HepG2 (cell line): ENCODE data around the gene SIVA1. TPM values are rescaled to one million over a fixed set of nuclear protein-coding genes. Genes with fewer than 3 reads are reported as not detected.
A peak's percentile ranks its signal among the peaks of the same experiment; 100 is the strongest.

ENCODE experiments used
- AKAP8 ChIP-seq: sonication (generic); formaldehyde crosslinking; IDR thresholded peaks from 2 replicates; pipeline ENCODE4 v1.5.1; 2020; ENCODE audit warnings: mild to moderate bottlenecking, missing genetic modification reagents
- ARID5B ChIP-seq: IDR thresholded peaks from 2 replicates; pipeline ENCODE4 v1.4.0; 2020; ENCODE audit warnings: mild to moderate bottlenecking, missing genetic modification reagents
- CBX1 ChIP-seq: IDR thresholded peaks from one replicate; pipeline ENCODE4 v1.6.1; 2016; ENCODE audit warnings: antibody characterized with exemption, low read depth
- CEBPG ChIP-seq: IDR thresholded peaks from 2 replicates; pipeline ENCODE4 v1.6.1; 2016
- CTCF ChIP-seq: sonication (generic); formaldehyde crosslinking; IDR thresholded peaks from 2 replicates; pipeline ENCODE4 v1.5.0; 2020; ENCODE audit warnings: mild to moderate bottlenecking, missing genetic modification reagents, moderate library complexity
- FOXK1 ChIP-seq: sonication (generic); formaldehyde crosslinking; IDR thresholded peaks from 2 replicates; pipeline ENCODE4 v1.4.0; 2020; ENCODE audit warnings: low read depth, missing genetic modification reagents, borderline replicate concordance
- GATAD1 ChIP-seq: IDR thresholded peaks from 2 replicates; pipeline ENCODE4 v1.6.1; 2016; ENCODE audit warnings: missing genetic modification reagents, missing compliant biosample characterization
- GPN1 ChIP-seq: sonication (generic); formaldehyde crosslinking; IDR thresholded peaks from 2 replicates; pipeline ENCODE4 v1.5.1; 2020; ENCODE audit warnings: missing genetic modification reagents, borderline replicate concordance
- HDAC1 ChIP-seq: sonication (generic); formaldehyde crosslinking; IDR thresholded peaks from 2 replicates; pipeline ENCODE4 v1.5.1; 2020; ENCODE audit warnings: mild to moderate bottlenecking, missing genetic modification reagents
- HDAC2 ChIP-seq: sonication (generic); formaldehyde crosslinking; IDR thresholded peaks from 2 replicates; pipeline ENCODE4 v1.4.0; 2020; ENCODE audit warnings: missing genetic modification reagents
- HNRNPL ChIP-seq: fragments of 200-400 bp; formaldehyde crosslinking; IDR thresholded peaks from 2 replicates; pipeline ENCODE4 v1.6.1; 2017; ENCODE audit warnings: mild to moderate bottlenecking, low read depth, low read length
- KDM3A ChIP-seq: IDR thresholded peaks from 2 replicates; pipeline ENCODE4 v1.6.1; 2018; ENCODE audit warnings: low read depth, missing compliant biosample characterization
- MAFK ChIP-seq, 2 experiments: IDR thresholded peaks in 1 of 2; conservative IDR thresholded peaks in 1 of 2; 2 replicates each; pipeline ENCODE4 v1.6.1; 2011; ENCODE audit warnings: improper control_type of control experiment in 2 of 2, low read length in 2 of 2
- MEIS2 ChIP-seq: sonication (generic); formaldehyde crosslinking; IDR thresholded peaks from 2 replicates; pipeline ENCODE4 v1.9.0; 2021; ENCODE audit warnings: mild to moderate bottlenecking, missing genetic modification reagents
- MIER2 ChIP-seq: IDR thresholded peaks from 2 replicates; pipeline ENCODE4 v1.6.1; 2016; ENCODE audit warnings: missing biosample characterization, missing genetic modification reagents
- SALL1 ChIP-seq: sonication (generic); formaldehyde crosslinking; IDR thresholded peaks from 2 replicates; pipeline ENCODE4 v1.8.0; 2022; ENCODE audit warnings: mild to moderate bottlenecking, missing genetic modification reagents
- SAP130 ChIP-seq: IDR thresholded peaks from 2 replicates; pipeline ENCODE4 v1.6.1; 2016; ENCODE audit warnings: low read depth
- SIX4 ChIP-seq: sonication (generic); formaldehyde crosslinking; IDR thresholded peaks from 2 replicates; pipeline ENCODE4 v1.4.0; 2020; ENCODE audit warnings: missing genetic modification reagents
- SMAD3 ChIP-seq: sonication (generic); formaldehyde crosslinking; IDR thresholded peaks from 2 replicates; pipeline ENCODE4 v1.4.0; 2020; ENCODE audit warnings: missing genetic modification reagents
- SYNCRIP ChIP-seq: fragments of 200-400 bp; formaldehyde crosslinking; IDR thresholded peaks from 2 replicates; pipeline ENCODE4 v1.6.1; 2018; ENCODE audit warnings: mild to moderate bottlenecking, low read depth, low read length; ENCODE audit not compliant: insufficient read depth
- YEATS2 ChIP-seq: sonication (generic); formaldehyde crosslinking; IDR thresholded peaks from 2 replicates; pipeline ENCODE4 v1.4.0; 2020; ENCODE audit warnings: missing genetic modification reagents, borderline replicate concordance
- ZFX ChIP-seq: sonication (generic); formaldehyde crosslinking; IDR thresholded peaks from 2 replicates; pipeline ENCODE4 v1.4.0; 2020; ENCODE audit warnings: mild to moderate bottlenecking, low read depth, missing genetic modification reagents, moderate library complexity
- ZIK1 ChIP-seq: sonication (generic); formaldehyde crosslinking; IDR thresholded peaks from 2 replicates; pipeline ENCODE4 v1.5.0; 2020; ENCODE audit warnings: mild to moderate bottlenecking, low read depth, missing genetic modification reagents, borderline replicate concordance
- ZNF451 ChIP-seq: sonication (generic); formaldehyde crosslinking; IDR thresholded peaks from 2 replicates; pipeline ENCODE4 v1.5.0; 2020; ENCODE audit warnings: mild to moderate bottlenecking, missing genetic modification reagents
- ZNF572 ChIP-seq: sonication (generic); formaldehyde crosslinking; IDR thresholded peaks from 2 replicates; pipeline ENCODE4 v1.5.1; 2020; ENCODE audit warnings: mild to moderate bottlenecking, missing genetic modification reagents
- ZNF619 ChIP-seq: sonication (generic); formaldehyde crosslinking; IDR thresholded peaks from 2 replicates; pipeline ENCODE4 v1.4.0; 2020; ENCODE audit warnings: mild to moderate bottlenecking, missing genetic modification reagents
- ZSCAN31 ChIP-seq: sonication (generic); formaldehyde crosslinking; IDR thresholded peaks from 2 replicates; pipeline ENCODE4 v1.5.0; 2020; ENCODE audit warnings: low read depth, mild to moderate bottlenecking, missing genetic modification reagents
- polyA plus RNA-seq, 8 experiments: library from polyadenylated mRNA; depleted of rRNA in 3 of 8; stranded (reverse) in 7 of 8; unstranded in 1 of 8; fragments of >200 nt; fragmentation: Illumina TruSeq in 4 of 8; extraction: Trizol in 4 of 8; gene quantifications; 2 replicates each; pipeline versions ENCODE4 v1.2.1 to v1.2.3, GENCODE V29; 2011 to 2016; ENCODE audit warnings: low read depth in 4 of 8, missing spikeins in 1 of 8, mixed read lengths in 1 of 8; ENCODE audit not compliant: insufficient read depth in 1 of 8
- total RNA-seq, 5 experiments: library from RNA; depleted of rRNA; stranded (reverse); fragments of >200 nt; fragmentation: Illumina TruSeq; extraction: Trizol; gene quantifications; 2 replicates each; pipeline ENCODE4 v1.2.3, GENCODE V29; 2016; ENCODE audit warnings: low read depth in 1 of 5

SIVA1 gene
- total and polyA plus RNA-seq, 2 of the 13 experiments (the other 11 are each of a cell fraction or from before 2014, with no cell fraction given) = 123 to 186 TPM

GRCh38 chr14:104800015-104800770 is 47.2 kb downstream of the SIVA1 start (continued):
- TF ChIP-seq ZIK1 (CRISPR knock-in tag) = 0 out of 2 replicates have a peak, but pooled peaks have one; percentile 39
- no peak for TF ChIP-seq MIER2 (CRISPR knock-in tag)
- TF ChIP-seq SMAD3 = no peak
- TF ChIP-seq CEBPG (CRISPR knock-in tag) = no peak
- TF ChIP-seq ARID5B = 0 out of 2 replicates have a peak, but pooled peaks have one; percentile 18
- TF ChIP-seq KDM3A (CRISPR knock-in tag) = no peak
- no peak for TF ChIP-seq SYNCRIP
- TF ChIP-seq FOXK1 (CRISPR knock-in tag) = 0 out of 2 replicates have a peak, but pooled peaks have one; percentile 11
- TF ChIP-seq ZFX = no peak
- no peak; the same call in 1 of the 2 replicates for TF ChIP-seq ZNF619 (CRISPR knock-in tag)
- 0 out of 2 replicates have a peak, but pooled peaks have one; percentile 31 for TF ChIP-seq HDAC2 (CRISPR knock-in tag)
- TF ChIP-seq GATAD1 (CRISPR knock-in tag) = peak; percentile 50; the same call in 1 of the 2 replicates
- 0 out of 2 replicates have a peak, but pooled peaks have one; percentile 34 for TF ChIP-seq HDAC1 (CRISPR knock-in tag)
- TF ChIP-seq AKAP8 = no peak
- 0 out of 2 replicates have a peak, but pooled peaks have one; percentile 15 for TF ChIP-seq SIX4
- TF ChIP-seq YEATS2 (CRISPR knock-in tag) = peak; percentile 51; the same call in 1 of the 2 replicates
- no peak for TF ChIP-seq CBX1
- TF ChIP-seq MEIS2 (CRISPR knock-in tag) = no peak; the same call in 1 of the 2 replicates
- TF ChIP-seq ZNF572 = 0 out of 2 replicates have a peak, but pooled peaks have one; percentile 2
- peak; percentile 59; the same call in 1 of the 2 replicates for TF ChIP-seq SAP130 (CRISPR knock-in tag)
- peak; percentile 20; the same call in 1 of the 2 replicates for TF ChIP-seq SALL1 (CRISPR knock-in tag)
- TF ChIP-seq ZNF451 (CRISPR knock-in tag) = peak; percentile 76; the same call in 1 of the 2 replicates
- TF ChIP-seq ZSCAN31 (CRISPR knock-in tag) = 0 out of 2 replicates have a peak, but pooled peaks have one; percentile 65
- TF ChIP-seq CTCF (CRISPR knock-in tag) = peak; percentile 64
- 0 out of 2 replicates have a peak, but pooled peaks have one; percentile 44 for TF ChIP-seq HNRNPL
- no peak for TF ChIP-seq MAFK (conservative IDR thresholded peaks at IDR 0.05 in 1 of 2, IDR thresholded peaks at IDR 0.05 in 1 of 2; ENCODE audit: low read length in 2 of 2)
- no peak for TF ChIP-seq GPN1 (CRISPR knock-in tag)
